HL-60 (cell line): Measurements from ENCODE around the gene HACD2.

ENCODE experiments used
- CTCF ChIP-seq: IDR thresholded peaks from one replicate; pipeline ENCODE4 v1.5.1; 2011; ENCODE audit warnings: low read length, control low read depth, inconsistent platforms; ENCODE audit not compliant: insufficient read depth
- POLR2AphosphoS5 ChIP-seq: IDR thresholded peaks from 2 replicates; pipeline ENCODE4 v1.6.1; 2012; ENCODE audit warnings: low read depth
- SPI1 ChIP-seq: IDR thresholded peaks from 2 replicates; pipeline ENCODE4 v1.6.1; 2012; ENCODE audit warnings: low read depth, mild to moderate bottlenecking, borderline replicate concordance

GRCh38 chr3:123458255-123458654 is 126.6 kb downstream of the HACD2 start:
- TF ChIP-seq CTCF, result no peak
- no peak for TF ChIP-seq SPI1
- TF ChIP-seq POLR2AphosphoS5, result no peak
